IPS-18a (cell line): ENCODE data around the gene SFXN5.

Experiments used
- H3K27ac ChIP-seq: one replicate; pipeline ENCODE4 v1.5.1; 2013; ENCODE audit warnings: low read length
- H3K27me3 ChIP-seq: one replicate; pipeline ENCODE4 v1.6.1; 2013; ENCODE audit warnings: mild to moderate bottlenecking, low read length; ENCODE audit not compliant: control insufficient read depth, insufficient read depth
- H3K36me3 ChIP-seq: one replicate; pipeline ENCODE4 v1.6.1; 2013; ENCODE audit warnings: low read depth, low read length; ENCODE audit not compliant: control insufficient read depth
- H3K4me1 ChIP-seq: one replicate; pipeline ENCODE4 v1.6.1; 2013; ENCODE audit warnings: low read depth, low read length; ENCODE audit not compliant: control insufficient read depth
- H3K4me3 ChIP-seq: one replicate; pipeline ENCODE4 v1.5.1; 2013; ENCODE audit warnings: low read length
- H3K9ac ChIP-seq: one replicate; pipeline ENCODE4 v1.6.1; 2013; ENCODE audit warnings: mild to moderate bottlenecking, low read length, moderate library complexity
- H3K9me3 ChIP-seq: one replicate; pipeline ENCODE4 v1.6.1; 2013; ENCODE audit warnings: low read depth, low read length; ENCODE audit not compliant: control insufficient read depth

SFXN5 gene

DNA sequence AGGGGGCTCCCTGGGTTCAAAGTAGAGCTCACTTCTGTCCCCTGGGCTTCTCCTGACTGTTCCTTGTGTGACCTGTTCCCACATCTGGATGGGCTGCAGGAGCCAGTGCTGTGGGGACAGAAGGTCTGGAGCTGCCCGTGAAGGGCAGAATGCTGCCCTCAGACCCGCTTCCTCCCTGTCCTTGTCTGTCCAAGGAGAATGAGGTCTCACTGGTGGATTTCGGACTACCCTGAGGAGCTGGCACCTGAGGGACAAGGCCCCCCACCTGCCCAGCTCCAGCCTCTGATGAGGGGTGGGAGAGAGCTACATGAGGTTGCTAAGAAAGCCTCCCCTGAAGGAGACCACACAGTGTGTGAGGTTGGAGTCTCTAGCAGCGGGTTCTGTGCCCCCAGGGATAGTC, 138.7 kb downstream of the SFXN5 start:
- H3K9ac ChIP-seq = no peak overlapping the region
- peaks cover 75% of the 10 kb centered on the region for H3K27me3 ChIP-seq
- no peak overlapping the region for H3K4me3 ChIP-seq
- peaks cover 3% of the 10 kb centered on the region for H3K4me1 ChIP-seq
- no peaks in the 10 kb centered on the region for H3K9me3 ChIP-seq
- no peaks in the 10 kb centered on the region for H3K36me3 ChIP-seq
- no peak overlapping the region for H3K27ac ChIP-seq

DNA sequence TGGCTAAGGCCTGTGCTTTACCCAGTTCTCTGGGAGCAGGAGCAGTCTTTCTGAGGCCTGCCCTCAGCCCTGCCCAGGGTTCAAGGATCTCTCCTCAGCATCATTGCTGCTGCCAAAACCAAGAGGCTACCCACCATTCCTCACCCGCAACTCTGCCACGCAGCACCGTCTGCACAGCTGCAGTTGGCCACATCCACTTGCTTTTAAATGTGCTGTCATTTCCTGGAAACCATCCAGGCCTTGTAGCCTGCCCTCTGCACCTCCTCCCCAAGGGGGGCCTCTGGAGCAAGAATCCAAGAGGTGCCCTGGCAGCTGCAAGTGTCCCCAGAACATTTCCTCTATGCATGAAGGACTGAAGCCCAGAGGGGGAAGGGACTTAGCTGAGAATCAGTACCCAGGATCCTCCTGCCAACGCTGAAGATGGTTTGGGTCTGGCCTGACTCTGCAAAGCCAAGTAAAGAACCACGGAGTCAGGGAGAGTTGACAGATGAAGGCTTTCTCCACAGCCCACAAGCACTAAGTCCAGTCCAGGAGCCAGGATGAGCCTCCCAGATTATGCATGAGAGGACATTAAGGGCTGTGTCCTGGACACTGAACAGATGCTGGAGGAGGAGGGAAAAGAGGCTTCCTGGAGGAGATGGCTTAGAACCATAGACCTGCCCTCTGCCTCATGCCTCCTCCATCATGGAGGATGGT, 139.3 kb downstream of the SFXN5 start:
- no peak overlapping the region for H3K9ac ChIP-seq
- H3K36me3 ChIP-seq = no peaks in the 10 kb centered on the region
- H3K9me3 ChIP-seq = no peaks in the 10 kb centered on the region
- H3K4me1 ChIP-seq = peaks cover 3% of the 10 kb centered on the region
- peaks cover 81% of the 10 kb centered on the region for H3K27me3 ChIP-seq
- no peak overlapping the region for H3K4me3 ChIP-seq
- no peak overlapping the region for H3K27ac ChIP-seq

DNA sequence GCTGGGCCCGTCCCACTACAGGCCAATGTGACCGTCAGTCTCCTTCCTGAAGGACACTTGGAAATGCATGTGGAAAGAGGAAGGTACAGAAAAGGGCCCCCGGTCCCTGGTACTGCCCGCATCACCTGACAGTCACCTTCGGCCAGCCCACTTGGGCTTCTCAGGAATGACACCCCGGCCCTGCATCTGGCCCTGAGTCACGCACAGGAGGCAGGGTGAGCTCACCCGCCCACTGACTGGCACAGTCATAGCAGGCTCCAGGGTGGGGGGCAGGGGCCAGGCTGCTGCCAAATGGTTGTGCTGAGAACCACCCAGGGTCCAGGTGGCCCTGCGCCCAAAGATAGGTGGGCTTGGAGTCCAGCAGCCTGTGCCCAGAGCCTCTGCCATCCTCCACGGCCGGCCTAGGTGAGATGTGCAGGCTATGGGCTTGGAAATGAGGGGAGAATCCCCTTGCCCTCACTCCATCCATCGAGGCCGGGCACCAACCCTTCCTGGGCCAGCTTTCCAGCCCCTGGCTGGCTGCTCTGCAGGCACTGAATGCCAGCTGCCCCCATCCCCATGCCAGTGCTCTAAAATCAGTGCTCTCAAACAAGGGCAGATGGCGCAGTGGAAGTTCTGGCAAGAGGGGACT, 140.1 kb downstream of the SFXN5 start:
- Histone ChIP-seq H3K4me3 (no peak overlapping the region), H3K4me1 (peaks cover 4% of the 10 kb centered on the region), H3K27ac (no peak overlapping the region), H3K27me3 (peaks cover 89% of the 10 kb centered on the region), H3K36me3 (no peaks in the 10 kb centered on the region), H3K9me3 (no peaks in the 10 kb centered on the region), H3K9ac (no peak overlapping the region)

DNA sequence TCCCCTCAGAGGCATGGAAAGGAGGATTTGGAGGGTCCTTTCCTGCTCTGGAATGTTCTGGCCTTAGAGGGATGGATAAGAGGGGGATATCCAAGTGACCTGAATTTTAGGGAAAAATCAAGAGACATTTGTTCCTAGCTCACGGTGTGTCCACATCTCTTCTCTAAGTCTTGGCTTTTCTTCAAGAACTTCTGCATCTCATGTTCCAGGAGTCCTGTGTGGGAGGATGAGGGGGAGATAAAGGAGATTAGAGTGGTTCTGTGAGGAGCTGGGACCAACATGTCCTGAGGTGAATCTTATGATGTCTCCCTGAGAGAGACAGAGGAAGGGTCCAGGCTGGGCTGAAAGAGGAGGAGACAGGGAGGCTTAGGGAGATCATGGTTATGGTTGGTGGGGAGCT, 142.5 kb downstream of the SFXN5 start:
- H3K4me3 ChIP-seq = no peak overlapping the region
- H3K9me3 ChIP-seq = no peaks in the 10 kb centered on the region
- H3K27me3 ChIP-seq = peaks cover 95% of the 10 kb centered on the region
- no peak overlapping the region for H3K27ac ChIP-seq
- no peak overlapping the region for H3K9ac ChIP-seq
- H3K4me1 ChIP-seq = peaks cover 20% of the 10 kb centered on the region
- H3K36me3 ChIP-seq = no peaks in the 10 kb centered on the region

DNA sequence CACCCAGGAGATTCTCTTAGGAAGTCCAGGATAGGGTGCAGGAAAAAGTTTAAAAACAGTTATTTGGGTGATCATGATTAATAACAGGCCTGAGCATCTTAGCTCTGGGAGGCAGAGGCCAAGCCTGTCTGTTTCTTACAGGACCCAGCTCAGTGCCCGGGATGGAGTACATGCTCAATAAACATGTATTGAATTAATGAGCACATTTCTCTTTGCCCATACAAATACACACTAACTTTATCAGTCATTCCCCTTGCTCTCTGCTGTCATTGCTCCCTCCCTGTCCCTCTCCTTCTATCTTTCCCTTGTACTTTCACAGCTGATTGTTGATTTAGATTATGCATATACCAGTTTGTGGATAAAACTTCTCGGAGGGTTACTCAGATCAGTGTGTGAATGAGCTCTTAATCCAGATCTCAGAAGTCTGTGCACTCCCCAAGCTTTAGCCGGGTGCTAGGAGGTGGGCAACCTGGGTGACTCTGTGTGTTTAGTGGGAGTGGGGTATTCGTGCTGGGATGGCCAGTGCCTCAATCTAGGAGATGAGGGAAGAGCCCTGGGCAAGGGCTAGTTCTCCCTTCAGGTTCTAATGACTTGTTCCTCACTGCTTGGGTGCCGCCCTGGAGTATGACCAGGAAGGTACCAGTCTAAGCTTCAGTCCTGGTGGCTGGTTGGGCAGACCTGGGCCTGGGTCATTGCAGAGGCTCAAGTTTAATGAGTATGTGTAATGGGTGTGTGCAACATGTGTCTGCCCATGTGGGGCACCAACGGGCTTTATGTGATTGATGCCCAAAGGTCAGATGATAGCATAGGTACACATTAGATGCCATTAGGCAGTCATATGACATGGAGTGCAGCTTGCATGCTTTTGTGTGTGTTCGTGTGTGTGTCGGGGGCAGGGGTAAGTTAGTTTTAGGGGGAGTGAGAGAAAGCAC, 143.6 kb downstream of the SFXN5 start:
- Histone ChIP-seq H3K4me3 (no peak overlapping the region), H3K4me1 (peaks cover 20% of the 10 kb centered on the region), H3K27ac (no peak overlapping the region), H3K27me3 (peaks cover 98% of the 10 kb centered on the region), H3K36me3 (no peaks in the 10 kb centered on the region), H3K9me3 (no peaks in the 10 kb centered on the region), H3K9ac (no peak overlapping the region)

DNA sequence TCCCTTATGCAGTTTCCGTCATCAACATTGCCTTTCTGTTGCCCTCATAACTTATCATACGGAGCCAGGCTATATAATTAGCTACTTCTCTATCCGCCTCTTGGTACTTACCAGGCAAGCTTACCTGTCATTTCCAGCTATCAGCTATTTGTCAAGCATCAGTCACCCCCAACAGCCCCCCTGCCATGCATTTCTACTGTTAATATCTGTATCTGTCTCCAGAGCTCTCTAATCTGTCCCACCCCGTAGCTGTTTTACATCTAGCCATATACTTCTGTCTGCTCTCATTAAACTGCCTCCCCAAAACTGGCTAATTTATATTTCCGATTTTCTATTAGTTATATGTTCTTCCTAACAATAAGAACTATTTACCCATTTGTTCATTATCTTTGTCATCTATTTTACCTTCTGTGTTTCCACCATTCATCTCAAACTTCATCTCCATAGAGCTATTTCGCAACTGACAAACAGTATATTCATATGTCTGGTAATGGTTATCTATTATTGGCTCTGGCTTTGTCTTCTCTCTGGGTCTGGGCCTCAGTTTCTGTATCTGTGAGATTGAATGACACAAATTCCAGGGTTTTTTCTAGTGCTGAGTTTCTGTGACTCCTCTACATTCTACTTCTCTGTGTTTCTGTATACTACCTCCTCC, 144.6 kb downstream of the SFXN5 start:
- Histone ChIP-seq H3K27me3 (peaks cover 98% of the 10 kb centered on the region), H3K4me3 (no peak overlapping the region), H3K9ac (no peak overlapping the region), H3K36me3 (no peaks in the 10 kb centered on the region), H3K27ac (no peak overlapping the region), H3K9me3 (no peaks in the 10 kb centered on the region), H3K4me1 (peaks cover 20% of the 10 kb centered on the region)

DNA sequence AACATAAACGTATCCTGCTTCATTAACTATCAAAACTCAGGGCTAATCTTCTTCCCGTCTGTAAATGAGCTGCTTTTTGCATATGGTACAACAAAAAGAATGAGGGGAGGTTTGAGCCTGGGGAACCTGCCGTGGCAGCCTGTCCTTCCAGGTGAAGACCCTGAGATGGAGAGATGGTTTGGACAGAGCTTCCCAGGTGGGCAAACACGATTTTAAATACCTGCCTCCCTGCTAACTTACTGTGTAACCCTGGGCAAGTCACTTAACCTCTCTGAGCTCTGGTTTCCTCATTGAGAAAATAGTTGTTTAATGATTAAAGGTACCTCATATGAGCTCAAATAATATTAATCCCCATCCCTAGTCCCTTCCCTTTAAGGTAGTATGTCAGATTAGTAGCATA, 145.1 kb downstream of the SFXN5 start:
- Histone ChIP-seq H3K4me3 (no peak overlapping the region), H3K9me3 (no peaks in the 10 kb centered on the region), H3K27ac (no peak overlapping the region), H3K36me3 (no peaks in the 10 kb centered on the region), H3K4me1 (peaks cover 21% of the 10 kb centered on the region), H3K9ac (no peak overlapping the region), H3K27me3 (peaks cover 100% of the 10 kb centered on the region)

DNA sequence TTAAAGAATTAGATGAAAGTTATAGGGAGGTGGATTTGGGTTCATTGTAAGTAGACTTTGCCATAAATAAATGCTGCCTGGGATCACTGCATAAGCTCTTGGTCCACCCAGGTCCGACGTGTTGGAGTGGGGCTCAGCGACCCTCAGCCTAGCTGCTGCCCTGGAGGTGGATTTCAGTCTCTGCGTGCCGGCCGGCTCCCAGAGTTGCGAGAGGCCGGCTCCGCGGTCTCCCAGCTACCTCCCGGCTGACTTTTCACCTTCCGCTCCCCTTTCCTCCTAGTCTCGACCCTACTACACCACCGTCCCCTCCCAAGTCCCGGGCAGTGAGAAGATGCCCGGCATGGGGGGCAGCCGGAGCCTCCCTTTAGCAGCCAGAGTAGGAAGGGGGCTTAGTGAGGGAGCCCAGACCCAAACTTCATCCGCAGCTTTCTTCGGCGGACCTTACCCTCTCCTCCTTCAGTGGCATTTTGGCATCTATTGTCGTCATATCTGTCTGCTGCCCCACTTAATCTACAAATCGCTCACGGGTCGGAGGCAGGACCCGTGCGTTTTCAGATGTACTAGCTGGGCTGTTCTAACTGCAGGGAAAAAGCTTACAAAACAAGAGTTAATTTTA, 146.1 kb downstream of the SFXN5 start:
- no peak overlapping the region for H3K9ac ChIP-seq
- peak overlapping the region; percentile 34 for H3K4me3 ChIP-seq
- H3K4me1 ChIP-seq = peaks cover 27% of the 10 kb centered on the region
- no peak overlapping the region for H3K27ac ChIP-seq
- no peaks in the 10 kb centered on the region for H3K36me3 ChIP-seq
- H3K27me3 ChIP-seq = peaks cover 100% of the 10 kb centered on the region
- no peaks in the 10 kb centered on the region for H3K9me3 ChIP-seq

DNA sequence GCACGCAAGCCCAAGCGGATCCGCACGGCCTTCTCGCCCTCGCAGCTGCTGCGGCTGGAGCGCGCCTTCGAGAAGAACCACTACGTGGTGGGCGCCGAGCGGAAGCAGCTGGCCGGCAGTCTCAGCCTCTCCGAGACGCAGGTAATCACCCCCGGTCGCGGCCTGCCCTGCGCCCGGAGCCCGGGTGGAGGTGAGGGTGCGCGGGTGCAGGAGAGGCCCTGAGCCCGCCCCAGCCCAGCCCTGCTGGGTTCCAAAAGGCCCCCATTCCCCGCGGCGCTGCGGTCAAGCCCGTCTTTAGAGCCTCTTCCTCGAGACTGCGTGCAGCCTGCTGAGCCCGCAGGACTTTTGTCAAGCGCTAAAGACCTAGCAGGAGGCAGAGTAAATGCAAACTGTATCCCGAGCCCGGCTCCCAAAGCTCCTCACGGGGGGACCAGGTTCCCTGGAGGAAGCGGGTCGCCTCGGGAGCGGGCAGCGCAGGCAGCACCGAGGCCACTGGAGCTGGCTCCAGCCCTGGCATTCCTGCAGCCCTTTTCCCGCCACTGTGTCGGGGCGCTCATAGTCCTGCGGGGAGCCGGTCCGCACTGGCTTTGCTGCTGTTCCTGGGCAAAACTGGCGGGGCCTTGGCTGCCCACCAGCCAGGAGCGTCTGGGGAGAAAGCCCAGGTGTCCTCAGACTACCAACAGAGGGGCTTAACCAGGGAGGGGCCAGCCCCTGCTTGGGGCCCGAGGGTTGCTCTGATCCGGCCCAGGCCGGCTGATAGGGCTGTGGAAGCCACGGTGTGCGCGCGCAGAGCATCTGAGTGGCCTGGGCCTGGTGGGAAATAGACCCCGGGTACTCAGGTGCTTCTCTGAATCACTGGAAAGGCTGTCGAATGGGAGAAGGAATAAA, 146.9 kb downstream of the SFXN5 start:
- no peaks in the 10 kb centered on the region for H3K36me3 ChIP-seq
- peaks cover 31% of the 10 kb centered on the region for H3K4me1 ChIP-seq
- peaks cover 100% of the 10 kb centered on the region for H3K27me3 ChIP-seq
- no peaks in the 10 kb centered on the region for H3K9me3 ChIP-seq
- H3K4me3 ChIP-seq = peak overlapping the region; percentile 34
- H3K9ac ChIP-seq = no peak overlapping the region
- no peak overlapping the region for H3K27ac ChIP-seq

DNA sequence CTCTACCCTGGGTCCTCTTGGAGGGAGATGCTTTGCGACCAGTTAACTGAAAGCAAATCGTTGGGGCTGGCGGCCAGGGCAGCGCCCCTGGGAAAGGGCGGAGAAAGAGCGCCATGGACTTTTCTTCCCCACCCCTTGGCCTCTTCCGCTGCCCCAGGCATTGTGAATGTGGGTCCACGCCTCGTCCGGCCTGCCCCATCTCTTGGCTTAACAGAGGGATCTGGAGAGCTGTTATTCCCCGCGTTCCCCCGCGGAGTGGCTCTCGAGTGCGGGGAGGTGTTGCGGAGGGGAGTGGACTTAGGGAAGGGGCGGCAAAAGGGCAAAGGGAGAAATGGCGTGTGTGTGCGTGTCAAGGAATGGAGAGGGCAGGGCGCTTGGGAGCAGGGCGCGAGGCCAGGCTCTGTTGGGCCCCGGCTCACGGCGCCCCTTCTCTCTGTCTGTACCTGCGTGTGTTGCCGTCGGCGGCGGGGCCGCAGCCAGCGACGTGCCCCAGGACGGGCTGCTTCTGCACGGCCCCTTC, 147.6 kb downstream of the SFXN5 start:
- Histone ChIP-seq H3K9ac (no peak overlapping the region), H3K4me3 (peak overlapping the region; percentile 34)

More for the DNA sequence above, 147.6 kb downstream of the SFXN5 start:
- H3K27me3 ChIP-seq = peaks cover 100% of the 10 kb centered on the region
- H3K36me3 ChIP-seq = no peaks in the 10 kb centered on the region
- H3K4me1 ChIP-seq = peaks cover 33% of the 10 kb centered on the region
- H3K9me3 ChIP-seq = no peaks in the 10 kb centered on the region
- H3K27ac ChIP-seq = no peak overlapping the region
